Activated T-cell treated with anti-CD3 and anti-CD28 coated beads, Interleukin-2, amount 50 U/mL, for 48 hours (primary cell): ENCODE results near the gene GRN.
"Not testable (repeated sequence)": the region's sequence is repeated elsewhere in the genome, so short reads cannot be mapped to it uniquely, and the experiment has no call there.

Experiments
- DNase-seq, 2 experiments: peaks; one replicate each; pipeline ENCODE4 v3.0.0-alpha.2; 2020

GRN gene

DNA sequence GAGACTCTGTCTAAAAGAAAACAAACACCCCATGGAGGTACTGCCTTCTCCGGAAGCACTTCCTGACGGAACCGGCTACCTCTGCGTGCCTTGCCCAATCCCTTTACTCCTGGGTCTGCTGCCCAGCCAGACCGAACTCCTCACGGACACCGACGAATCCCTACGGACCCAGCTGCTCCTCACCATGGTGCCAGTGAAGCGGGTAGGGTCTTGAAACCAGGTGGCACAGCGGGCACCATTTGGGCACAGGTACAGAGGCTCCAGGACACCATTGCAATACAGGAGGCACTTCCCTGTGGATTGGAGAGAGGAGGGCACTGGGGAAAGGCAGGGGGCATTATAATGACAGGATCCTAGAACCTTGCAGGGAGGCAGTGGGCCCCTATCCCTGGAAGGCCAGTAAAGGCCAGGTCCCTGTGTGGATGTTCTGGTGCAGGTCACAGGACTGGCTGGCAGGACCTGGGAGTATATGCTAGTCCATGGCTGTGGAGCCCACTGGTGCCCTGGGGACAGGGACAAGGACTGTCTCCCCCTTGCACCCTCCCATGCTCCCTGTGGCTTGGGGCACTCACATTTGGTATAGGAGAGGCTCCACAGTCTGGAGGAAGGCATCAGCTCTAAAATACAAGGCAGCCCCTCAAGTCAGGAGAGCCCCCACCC, 22.7 kb upstream of the GRN start:
- DNase-seq: no peak

DNA sequence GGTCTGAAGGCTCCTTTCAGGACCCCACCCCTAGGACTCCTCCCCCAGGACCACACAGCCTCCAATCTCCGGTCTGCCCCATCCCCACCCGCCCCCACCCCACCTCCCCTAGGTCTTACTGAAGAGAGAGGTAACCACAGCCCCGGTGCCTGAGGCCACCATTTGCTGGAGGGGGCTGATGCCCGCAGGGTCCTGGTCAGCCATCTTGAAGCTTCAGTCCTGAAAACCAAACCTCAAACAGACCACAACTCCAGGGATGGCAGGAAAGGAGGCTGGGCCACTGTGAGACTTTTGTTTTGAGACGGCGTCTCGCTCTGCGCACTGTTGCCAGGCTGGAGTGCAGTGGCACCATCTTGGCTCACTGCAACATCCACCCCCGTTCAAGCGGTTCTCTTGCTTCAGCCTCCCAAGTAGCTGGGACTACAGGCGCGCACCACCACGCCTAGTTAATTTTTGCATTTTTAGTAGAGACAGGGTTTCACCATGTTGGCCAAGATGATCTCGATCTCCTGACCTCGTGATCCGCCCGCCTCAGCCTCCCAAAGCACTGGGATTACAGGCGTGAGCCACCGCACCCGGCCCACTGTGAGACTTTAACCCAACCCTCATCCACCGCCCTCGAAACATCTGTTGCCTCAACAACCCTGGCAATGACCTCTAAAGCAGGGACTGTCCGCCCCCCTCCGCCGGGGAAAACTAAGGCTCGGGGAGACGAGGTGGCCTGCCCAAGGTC, 21.6 kb upstream of the GRN start:
- DNase-seq: no peak

DNA sequence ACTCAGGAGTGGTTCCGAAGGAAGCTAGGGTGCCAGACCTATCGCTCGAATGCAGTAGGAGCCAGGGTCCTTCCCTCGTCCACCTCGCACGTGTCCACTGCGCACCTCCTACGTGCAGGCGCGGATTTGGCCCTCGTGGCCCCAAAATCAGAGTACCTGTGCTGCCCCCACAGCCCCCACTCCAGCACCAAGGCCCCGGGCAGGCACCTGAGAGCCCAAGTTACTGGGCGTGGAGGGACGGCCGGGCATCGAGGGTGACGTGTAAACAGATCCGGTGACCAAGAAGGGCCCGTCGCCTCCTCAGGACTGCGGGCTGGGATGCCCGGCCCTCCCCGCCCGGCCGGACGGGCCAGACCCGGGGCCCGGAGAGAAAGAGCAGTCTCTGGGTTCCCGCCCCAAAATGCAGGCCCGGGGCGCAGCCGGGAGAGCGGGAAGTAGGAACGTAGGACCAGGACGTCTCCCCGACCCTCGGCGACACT, 21.0 kb upstream of the GRN start:
- peak in 1 of 2 experiments; percentile 53 for DNase-seq

DNA sequence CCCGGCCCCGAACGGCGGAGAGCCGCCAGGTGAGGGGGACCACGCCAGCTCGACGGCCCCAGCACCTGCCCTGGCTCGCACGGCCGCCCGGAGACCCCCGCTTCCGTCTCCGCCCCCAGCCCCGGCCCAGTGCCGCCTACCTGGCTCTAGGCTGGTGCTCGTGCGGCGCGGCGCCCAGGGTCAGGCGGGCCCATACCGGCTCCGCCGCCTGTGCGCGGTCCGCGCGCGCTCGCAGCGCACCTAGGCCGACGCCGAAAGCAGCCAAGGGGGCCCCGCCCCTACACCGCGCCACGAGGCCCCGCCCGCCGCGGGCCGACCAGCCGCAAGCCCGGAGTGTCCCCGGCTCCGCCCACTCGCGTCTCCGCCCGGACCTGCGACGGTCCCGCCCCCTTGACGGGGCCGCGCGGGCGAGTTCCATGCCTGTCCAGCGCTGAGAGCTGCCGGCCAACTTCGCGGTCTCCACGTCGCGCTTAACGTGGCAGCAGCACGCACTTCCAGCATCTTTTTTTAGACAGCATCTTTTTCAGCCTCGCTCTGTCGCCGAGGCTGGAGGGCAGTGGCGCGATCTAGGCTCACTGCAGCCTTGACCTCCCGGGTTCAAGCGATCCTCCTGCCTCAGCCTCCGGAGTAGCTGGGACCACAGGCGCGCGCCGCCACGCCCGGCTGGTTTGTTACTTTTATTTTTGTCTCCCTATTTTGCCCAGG, 20.4 kb upstream of the GRN start, which contains the start of gene SLC25A39:
Gene SLC25A39 (minus strand): TSS at position 253 of the 705 bp plus-strand sequence. CDS start 1,261 bp downstream, outside the sequence.
- peak; percentile 97 to 99 for DNase-seq

DNA sequence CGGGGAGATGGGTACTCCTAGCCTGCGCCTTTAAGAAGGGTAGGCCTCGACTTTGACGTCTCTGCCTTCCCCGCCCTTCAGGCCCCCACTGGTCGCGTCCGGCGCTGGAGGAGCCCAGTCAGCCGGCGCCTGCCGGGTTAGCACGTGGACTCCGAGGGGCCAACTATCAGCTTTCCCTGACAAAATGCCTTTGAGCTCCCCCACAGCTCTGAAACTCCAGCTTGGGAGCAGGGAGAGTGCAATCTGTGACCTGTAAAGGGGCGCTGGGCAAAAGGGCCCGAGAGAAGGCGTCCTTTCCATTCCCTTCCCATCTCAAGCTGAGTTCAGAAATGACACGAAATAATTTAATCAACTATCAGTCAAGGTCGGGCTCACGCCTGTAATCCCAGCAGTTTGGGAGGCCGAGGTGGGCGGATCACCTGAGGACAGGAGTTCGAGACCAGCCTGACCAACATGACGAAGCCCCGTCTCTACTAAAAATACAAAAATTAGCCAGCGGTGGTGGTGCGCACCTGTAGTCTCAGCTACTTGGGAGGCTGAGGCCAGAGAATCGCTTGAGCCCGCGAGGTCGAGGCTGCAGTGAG, 18.1 kb upstream of the GRN start:
- DNase-seq: peak; percentile 90 to 92

DNA sequence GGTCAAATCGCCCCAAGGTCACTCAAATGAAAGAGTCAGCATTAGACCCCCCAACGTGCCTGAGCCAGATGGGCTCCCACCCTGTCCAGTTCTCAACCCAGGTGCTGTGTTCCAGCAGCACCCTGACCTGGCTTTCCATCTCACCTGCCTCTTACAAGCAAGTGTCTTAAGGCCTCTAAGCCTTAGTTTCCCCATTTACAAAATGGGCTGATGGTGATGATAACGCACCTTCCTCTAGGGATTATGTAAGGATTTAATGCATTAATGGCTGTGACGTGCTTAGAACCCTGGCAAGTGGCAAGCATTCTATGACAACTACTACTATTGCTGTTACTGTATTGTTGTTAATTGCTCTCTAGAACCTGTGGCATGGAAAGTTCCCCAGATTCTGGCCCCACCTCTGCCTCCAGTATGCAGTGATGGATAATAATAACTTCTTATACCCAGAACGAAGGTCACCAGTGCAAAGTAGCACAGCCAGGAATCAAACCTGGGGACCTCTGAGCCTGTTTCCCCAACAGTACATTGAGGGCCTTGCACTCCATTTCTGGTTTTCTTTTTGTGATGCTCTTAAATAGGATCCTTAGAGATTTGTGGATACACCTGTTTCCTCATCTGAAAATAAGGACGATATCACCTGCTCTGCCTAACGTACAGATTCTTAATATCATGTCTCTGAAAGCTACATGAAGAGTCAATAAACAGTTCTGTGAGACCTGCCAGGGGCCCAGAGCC, 17.2 kb upstream of the GRN start:
- DNase-seq: no peak

DNA sequence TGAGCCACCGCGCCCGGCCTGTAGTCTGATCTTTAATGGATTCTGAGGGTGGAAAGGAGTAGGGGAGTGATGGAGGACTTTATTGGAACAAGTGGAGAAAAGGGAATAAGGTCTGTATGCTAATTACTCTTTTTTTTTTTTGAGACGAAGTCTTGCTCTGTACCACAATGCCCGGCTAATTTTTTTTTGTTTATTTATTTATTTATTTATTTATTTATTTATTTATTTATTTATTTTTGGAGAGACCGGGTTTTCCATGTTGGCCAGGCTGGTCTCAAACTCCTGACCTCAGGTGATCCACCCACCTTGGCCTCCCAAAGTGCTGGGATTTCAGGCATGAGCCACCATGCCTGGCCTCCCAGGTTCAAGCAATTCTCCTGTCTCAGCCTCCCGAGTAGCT, 15.6 kb upstream of the GRN start:
- not testable (repeated sequence) for DNase-seq

DNA sequence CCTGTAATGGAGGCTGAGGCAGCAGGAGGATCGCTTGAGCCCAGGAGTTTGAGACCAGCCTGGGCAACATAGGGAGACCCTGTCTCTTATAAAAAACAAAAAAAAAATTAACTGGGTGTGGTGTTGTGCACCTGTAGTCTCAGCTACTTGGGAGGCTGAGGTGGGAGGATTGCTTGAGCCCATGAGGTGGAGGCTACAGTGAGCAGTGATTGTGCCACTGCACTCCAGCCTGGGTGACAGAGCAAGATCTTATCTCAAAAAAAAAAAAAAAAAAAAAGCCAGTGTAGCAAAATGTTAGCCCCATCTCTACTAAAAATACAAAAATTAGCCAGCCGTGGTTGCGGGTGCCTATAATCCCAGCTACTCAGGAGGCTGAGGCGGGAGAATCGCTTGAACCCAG, 14.8 kb upstream of the GRN start:
- DNase-seq: not testable (repeated sequence)

DNA sequence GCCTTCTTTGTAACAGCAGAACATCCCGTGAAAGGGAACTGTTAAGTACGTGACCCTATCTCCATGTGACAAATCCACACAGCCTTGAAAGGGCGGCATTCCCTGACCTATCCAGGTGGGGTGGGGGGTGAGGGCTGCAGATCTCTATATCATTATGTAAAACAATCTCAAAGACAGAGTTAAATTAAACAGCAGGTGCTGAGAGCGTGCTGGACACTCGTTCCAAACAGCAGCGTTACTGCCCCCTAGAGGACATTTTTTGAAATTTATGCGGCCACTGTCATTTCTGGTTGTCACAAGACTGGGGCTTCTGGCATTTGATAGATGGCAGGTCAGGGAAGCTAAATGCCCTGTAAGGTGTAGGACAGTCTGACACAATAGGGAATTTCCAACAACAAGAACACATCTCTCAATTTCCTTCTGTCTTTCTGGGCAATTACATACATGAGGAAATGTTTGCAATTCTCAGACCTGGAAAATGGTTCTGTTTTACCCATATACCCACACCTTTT, 13.8 kb upstream of the GRN start:
- DNase-seq: peak; percentile 77 to 82

DNA sequence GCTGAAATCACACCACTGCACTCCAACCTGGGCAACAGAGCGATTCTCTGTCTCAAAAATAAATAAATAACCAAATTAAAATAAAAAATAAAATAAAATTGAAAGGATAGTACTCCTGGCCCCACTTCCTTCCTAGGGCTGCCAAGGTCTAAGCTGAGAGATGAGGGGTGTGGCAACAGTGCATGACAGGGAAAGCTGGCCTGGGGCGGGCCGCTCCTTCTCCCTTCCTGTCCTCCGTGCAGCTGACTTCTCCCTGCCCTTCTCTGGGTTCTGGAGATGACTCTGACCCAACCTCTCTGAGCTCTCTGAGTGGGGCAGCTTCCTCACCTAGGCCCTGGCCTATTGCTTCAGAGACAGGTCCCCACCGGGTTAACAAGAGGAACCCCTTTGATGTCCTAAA, 11.7 kb upstream of the GRN start:
- DNase-seq: no peak

DNA sequence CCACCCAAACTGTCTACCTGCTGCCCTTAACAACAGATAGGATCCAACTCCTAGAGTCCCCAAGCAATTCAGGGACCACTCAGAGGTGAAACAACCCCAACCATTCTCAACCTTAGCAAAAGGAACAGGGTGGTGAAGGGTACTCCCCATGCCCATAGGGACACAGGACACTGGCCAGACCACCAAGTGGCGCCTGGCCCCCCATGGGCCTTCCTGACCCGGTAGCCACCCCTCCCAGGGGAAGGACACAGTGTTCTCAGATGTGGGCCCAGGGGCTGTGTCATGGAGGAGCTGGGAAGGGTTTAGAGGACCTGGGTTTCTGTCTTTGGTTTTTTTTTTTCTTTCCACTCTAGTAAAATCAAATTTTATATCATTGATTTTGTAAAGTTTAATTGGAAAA, 10.8 kb upstream of the GRN start:
- DNase-seq: no peak

DNA sequence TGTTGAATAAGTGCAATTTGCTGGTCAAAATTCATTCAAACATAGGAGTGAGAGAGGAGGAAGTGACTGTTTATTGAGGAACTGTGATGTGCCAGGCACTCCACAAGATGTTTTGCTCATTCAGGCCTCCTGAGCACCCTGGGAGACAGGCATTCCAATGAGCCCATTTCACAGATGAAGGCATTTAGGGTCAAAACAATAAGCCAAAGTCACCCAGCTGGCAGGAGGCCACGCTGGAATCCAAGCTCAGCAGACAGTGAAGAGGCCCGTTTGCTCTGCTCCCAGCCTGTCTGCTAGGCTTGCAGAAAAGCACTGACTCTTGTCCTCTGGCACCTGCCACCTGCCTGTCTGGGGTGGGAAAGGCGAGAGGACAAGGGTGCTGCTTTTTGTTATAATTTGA, 10.4 kb upstream of the GRN start:
- no peak for DNase-seq

DNA sequence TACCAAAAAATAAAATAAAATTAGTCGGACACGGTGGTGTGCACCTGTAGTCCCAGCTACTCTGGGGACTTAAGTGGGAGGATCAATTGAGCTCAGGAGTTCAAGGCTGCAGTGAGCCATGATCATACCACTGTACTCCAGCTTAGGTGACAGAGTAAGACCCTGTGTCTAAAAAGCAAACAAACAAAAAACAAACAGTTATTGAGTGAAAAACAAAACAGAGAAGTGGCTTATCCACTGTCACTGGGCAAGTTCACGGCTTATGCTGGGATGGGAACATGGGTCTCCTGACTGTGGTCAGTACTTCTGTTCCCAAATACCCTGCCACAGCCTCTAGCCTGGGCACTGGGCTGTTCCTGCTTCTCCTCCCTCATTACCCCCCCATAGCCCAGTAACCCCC, 9.5 kb upstream of the GRN start:
- no peak for DNase-seq

DNA sequence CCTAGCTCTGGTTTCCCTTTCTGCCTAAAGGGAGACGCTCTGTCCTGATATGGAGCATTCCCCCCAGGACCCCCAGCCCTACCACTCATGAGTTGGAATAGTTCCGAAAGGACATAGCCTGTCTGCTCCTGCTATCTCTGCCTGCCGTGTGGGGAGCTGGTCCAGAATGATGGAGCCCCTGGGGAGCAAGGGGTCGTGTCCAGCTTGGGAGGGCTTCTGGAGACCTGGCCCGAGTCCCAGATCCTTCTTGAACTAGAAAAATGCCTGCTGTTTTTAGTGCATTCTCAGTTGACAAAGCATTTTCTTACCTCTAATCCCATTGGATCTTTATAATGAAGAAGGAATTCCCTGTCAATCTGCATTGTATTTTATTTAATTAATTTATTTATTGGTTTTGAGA, 9.1 kb upstream of the GRN start:
- no peak for DNase-seq

DNA sequence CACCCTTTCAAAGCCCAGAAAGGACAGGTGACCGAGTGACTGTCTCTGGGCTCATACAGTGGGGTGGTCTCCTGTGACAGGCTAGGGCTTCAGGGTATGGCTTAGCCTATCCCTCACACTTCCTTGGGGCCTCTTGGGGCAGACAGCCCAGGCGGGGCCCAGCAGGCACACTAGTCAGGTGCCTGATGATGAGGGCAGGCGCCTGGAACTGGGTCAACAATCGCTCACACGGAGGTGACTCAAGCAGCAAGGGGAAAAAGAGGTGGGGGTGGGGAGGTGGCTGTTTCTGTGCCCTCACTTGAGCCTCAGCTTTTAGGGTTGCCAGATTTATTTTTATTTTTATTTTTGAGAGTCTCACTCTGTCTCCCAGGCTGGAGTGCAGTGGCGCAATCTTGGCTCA, 6.4 kb upstream of the GRN start:
- DNase-seq: peak in 1 of 2 experiments; percentile 39

DNA sequence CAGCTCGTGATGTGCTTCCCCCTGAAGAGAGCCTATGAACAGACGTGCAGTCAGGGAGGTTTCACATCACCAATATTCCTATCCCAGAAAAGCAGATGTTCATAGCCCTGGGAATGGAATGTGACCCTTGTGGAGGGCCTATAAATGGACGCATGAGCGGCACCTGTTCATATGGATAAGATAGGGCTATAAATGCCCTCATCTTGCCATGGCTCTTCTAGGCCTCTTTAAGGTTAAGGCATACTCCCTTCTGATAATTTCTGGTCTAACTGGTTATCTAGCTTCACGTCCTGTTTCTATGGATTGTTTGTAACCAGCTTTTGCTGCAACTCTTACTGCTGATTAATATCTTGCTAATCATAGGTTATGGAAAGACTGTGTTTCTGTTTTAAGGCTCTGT, 4.5 kb upstream of the GRN start:
- DNase-seq: not testable (repeated sequence)

DNA sequence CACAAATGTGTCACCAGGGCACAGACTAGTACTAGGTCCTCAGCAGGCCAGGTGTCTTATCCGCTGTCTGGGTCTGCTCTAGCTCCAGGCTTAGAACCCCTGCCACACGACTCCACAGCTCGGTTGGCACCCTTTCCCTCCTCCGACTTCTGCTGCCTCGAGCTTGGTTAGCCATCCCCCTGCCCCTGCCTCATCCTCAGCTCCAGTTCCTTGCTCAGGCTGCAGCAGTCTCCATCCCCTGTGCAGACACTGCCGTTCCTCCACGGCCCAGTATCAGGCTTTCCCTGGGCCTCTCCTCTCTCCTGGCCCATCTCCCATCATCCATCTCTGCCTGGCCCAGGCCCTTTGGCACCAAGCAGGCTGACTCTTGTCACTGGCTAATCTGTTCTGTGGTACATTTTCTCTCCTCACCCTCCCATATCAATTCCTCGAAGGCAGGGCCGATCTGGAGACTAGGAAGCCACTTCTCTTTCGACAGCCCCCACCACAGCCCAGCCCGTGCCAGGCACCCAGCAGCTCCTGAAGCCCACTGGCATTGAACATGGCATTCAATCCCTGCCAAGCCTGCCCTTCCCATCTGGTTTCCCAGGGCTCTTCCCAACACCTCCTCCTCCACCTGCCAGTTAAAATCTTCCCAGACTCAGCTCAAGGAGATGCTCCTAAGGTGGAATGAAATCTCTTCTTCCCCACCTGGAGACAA, 1.4 kb upstream of the GRN start:
- DNase-seq: no peak

DNA sequence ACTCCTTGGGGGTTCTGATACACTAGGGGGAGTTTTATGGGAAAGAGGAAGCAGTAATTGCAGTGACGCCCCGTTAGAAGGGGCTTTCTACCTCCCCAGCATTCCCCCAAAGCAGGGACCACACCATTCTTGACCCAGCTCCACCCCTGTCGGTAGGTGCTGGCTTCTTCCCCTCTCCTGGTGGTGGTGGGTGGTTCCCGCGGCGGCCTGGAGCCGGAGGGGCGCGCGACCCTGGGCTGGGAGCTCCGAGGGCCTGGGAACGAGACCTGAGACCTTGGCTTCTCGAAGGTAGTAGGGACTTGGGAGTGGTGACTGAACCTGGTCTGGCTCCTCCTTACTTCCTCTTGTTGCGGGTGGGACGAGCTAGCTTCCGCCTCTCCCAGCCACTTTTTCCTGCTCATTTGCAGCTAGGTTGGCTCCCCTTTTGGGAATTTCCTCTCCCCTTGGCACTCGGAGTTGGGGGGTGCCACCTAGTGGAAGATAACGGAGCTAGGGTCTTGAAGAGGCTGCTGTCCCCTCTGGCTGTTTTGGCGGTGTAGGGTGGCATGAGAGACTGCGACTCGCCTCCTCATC, 438 bp downstream of the GRN start:
- peak; percentile 61 to 65 for DNase-seq

DNA sequence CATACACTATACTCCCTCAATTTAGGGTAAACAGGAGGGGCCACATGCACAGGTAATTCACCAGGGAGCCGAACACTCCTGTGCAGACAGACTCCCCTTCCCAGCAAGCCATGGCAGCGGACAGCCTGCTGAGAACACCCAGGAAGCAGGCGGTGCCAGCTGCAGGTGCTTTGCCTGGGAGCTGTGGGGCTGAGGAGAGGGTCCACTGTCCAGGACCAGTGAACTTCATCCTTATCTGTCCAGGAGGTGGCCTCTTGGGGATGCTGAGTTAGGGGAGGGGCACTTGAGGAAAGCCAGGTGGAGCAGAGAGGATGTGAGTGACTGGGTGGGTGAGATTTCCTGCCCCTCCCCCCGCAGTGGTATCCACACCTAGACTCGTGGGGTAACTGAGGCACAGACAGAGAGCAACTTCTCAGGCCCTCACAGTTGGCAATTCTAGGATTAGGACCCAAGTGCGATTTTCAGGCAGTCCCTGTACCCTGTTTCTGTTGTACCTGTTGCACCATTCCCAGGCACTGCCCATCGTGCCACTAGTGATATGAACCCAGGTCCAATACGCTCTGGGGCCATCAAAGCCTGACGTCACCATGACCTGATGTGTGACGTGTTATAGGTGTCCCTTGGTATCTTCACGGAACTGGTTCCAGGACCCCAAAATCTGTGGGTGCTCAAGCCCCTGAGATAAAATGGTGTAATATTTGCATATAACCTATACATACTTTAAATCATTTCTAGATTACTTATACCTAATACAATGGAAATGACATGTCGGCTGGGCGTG, 1.2 kb downstream of the GRN start:
- DNase-seq: no peak

DNA sequence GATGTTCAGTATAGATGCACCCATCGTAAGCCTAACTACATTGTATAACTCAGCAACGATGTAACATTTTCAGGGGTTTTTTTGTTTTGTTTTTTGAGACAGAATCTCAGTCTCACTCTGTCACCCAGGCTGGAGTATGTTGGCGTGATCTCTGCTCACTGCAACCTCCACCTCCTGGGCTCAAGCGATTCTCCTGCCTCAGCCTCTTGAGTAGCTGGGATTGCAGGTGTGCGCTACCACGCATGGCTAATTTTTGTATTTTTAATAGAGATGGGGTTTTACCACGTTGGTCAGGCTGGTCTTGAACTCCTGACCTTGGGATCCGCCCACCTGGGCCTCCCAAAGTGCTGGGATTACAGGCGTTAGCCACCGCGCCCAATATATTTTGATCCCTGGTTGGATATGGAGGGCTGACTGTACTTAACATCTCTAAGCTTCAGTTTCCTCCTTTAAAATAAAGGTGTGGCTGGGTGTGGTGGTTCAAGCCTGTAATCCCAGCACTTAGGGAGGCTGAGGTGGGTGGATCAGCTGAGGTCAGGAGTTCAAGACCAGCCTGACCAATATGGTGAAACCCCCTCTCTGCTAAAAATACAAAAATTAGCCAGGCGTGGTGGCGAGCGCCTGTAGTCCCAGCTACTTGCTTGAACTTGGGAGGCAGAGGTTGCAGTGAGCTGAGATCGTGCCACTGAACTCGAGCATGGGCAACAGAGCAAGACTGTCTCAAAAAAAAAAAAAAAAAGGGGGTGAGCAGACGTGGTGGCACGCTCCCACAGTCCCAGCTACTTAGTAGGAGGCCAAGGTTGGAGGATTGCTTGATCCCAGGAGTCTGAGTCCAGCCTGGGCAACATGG, 2.3 kb downstream of the GRN start:
- DNase-seq: not testable (repeated sequence)
